HG02678 (cell line): ENCODE data around the gene GTF2H4.

Experiments
- ATAC-seq: cut with Tn5 transposase; IDR thresholded peaks from one replicate; pipeline ENCODE4 v1.9.1; 2021; ENCODE audit warnings: mild to moderate bottlenecking, moderate library complexity; ENCODE audit not compliant: unreplicated experiment

GTF2H4 gene

DNA sequence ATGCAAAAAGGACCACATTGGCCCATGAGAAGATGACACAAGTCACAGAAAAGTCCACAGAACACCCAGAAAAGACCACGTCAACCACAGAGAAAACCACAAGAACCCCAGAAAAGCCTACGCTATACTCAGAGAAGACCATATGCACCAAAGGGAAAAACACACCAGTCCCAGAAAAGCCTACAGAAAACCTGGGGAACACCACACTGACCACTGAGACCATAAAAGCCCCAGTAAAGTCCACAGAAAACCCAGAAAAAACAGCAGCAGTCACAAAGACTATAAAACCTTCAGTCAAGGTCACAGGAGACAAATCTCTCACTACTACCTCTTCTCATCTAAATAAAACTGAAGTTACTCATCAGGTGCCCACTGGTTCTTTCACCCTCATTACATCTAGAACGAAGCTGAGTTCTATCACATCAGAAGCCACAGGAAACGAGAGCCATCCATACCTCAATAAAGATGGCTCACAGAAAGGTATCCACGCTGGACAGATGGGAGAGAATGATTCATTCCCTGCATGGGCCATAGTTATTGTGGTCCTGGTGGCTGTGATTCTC lies 44.0 kb downstream of the GTF2H4 start:
- ATAC-seq: no peak

DNA sequence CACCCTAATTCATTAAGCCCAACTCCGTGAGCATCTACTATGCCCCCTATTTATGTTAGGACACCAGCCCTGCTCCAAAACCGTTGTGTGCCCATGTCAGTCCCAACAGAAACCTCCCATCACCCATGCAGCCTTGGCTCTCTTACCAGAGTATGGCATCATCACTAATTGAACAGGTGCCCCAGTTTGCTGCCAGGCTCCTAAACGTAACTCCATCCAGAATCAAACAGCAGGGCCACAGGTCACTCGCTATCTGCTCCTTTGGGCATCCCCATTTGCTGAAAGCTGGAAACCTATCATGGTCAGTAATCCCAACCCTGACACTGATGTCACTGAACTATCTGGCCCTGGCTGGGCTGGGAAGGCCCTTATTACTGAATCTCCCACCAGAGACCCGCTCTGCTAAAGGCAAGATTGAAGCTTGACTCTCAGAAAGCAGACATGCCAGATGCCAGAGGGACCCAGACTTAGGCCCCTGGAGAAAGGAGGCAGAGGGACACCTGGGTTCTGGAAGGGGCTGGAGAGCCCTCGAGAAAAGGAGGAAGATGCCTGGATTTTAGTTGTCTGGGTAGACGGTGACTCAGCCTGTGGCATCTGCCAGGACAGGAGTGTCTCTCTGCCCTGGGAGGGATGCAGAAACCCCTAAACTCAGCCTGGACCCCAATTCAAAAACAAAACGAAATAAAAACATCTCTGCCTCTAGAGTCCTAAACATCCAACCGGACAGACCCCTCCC lies 46.8 kb downstream of the GTF2H4 start:
- no peak for ATAC-seq

DNA sequence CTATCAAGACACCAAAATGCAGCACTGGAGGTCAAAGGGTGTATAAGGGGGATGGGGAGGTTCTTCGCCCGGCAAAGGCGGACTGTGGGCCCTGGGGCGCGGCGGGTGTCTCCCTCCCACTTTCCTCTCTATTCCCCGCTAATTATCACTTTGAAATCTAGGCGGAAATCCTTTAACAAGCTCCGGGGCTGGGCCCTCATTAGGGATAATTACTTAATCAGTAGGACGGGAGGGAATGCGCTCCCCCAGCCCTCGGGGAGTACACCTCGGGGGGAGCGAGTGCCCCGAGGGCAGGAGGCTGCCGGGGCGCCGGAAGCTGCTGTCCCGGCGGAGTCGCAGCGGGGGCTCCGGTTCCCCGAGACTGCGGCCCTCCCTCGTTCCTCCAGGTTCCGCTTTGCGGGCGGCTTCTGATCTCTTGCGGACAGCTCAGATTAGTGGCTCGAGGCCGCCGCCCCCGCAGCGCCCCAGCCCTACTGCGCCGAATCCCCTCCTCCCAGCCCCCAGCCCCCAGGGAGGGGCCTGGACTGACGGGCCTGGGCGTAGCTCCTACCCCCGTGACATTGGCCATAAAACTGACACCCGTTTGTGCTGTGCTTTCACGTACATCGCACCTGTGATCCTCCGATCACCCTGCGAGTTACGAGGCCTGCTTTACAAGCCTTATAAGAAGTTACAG lies 47.5 kb downstream of the GTF2H4 start:
- peak; percentile 63 for ATAC-seq

GRCh38 chr6:30957716-30958115 lies 49.7 kb downstream of the GTF2H4 start:
- no peak for ATAC-seq

DNA sequence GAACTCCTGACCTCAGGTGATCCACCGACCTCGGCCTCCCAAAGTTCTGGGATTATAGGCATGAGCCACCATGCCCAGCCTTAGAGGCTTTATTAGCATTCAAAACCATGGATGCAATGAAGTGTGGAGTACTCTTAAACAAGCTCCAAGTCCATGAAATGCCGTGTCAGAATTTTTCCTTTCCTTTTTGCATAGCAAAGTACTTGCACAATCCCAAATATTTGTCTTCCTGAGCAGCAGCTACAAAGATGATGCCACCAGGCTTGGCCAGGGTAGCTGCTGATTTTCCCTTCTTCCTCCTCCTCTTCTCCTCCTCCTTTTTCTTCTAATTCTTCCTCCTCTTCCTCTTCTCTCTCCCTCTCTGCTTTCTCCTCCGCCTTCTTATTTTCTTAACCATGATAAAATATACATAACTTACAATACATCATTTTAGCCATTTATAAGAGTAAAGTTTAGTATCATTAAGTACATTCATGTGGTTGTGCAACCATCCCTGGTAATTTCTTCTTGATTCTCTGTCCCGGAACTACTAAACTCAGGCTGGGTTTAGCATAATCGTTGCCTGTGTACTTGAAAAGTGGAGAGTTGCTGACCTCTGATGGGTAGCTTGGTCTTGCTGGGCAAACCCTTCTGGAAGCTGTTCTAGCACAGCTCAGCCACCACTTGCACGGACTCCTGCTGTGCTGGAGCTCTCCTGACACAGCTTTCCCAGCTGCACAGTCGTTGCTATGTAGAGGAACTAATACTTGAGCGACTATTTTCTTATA lies 53.1 kb downstream of the GTF2H4 start:
- ATAC-seq: no peak

DNA sequence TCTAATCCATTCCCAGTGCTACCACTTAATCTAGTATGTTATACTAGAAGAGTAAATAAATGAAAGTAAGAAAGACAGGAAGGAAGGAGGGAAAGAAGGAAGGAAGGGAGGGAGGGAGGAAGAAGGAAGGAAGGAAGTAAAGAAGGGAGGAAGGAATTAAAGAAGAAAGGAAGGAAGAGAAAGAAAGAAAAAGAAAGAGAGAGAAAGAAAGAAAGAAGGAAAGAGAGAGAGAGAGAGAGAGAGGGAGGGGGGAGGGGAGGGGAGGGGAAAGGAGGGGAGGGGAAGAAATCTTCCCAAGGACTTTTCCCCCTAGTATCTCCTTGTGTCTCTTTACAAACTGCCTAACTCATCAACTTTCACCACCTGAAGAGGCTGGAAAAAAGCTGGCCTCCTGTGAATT lies 54.7 kb downstream of the GTF2H4 start:
- ATAC-seq: no peak

DNA sequence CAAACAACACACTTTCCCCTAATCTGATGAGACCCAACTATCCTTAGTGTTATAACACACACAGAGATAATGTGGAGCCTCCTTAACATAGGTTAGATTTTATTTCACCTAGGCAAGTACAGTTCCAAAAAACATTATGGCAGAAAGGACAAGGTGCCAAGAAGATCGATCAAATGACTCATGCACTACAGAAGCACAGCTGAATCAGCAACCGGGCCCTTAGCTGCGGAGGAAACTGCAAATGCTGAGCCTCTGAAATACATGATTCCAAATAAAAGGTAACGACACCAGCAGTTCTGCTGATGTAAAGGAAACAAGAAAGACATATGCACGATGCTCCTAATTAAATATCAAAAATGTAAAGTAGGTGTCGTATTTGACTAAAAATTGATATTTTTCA lies 55.6 kb downstream of the GTF2H4 start:
- ATAC-seq: no peak
